Skin of body (tissue), 2 donors: ENCODE data around the gene MICB. TPM values are rescaled to one million over a fixed set of nuclear protein-coding genes. Genes with fewer than 3 reads are reported as not detected.
"Not testable (repeated sequence)": the region's sequence is repeated elsewhere in the genome, so short reads cannot be mapped to it uniquely, and the experiment has no call there.

Experiments
- DNase-seq: peaks from one replicate; lab custom pipeline; 2025; lab: John Stamatoyannopoulos, UW
- total RNA-seq: library from RNA; depleted of rRNA; stranded (reverse); fragments of >200 nt; gene quantifications from one replicate; pipeline ENCODE4 v1.2.3, GENCODE V29; 2014

Gene MICB
- total RNA-seq, 1 donor from 2014 or later = 1.2 TPM

DNA sequence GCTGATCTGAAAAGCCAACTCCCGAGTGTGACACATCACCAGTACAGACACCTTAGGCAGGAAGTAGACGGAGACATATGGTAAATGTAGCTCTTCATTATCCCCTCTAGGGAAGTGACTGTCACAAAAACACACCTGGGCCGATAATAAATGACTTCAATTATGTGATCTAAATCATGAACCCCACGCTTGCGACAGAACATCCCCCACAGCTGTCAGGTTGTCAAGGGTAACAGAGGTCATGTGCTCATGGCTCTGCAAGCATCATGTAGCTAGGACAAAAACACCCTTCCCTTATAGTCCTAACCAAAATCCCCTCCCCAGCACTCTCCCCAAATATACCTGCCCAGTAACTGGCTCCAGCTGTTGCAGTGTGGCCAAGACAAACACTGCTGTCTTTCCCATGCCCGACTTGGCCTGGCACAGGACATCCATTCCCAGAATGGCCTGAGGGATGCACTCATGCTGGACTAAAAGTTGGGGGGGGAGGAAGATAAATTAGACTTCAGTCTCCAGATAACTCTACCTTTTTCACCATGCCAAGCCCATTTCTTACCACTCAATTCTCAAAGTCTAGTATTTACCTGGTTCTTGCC, 41.0 kb downstream of the MICB start:
- DNase-seq = no peak

DNA sequence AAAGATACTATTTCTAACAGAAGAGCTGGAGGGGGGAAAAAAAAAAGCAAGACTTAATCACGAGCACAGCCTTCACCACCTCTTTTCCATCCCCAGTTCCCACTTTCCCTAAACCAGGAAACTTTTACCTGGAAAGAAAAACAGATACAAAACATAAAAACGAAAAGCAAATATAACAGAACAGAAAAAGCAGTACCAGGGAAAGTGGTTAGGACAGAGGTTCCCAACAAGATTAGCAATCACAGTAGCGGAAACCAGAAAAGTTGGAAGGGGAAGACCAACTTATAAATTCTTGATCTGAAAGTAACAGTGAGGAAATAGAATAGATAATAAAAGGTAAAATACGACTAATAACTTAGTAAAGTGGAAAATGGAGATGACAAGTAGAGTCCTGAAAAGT, 42.7 kb downstream of the MICB start:
- no peak for DNase-seq

DNA sequence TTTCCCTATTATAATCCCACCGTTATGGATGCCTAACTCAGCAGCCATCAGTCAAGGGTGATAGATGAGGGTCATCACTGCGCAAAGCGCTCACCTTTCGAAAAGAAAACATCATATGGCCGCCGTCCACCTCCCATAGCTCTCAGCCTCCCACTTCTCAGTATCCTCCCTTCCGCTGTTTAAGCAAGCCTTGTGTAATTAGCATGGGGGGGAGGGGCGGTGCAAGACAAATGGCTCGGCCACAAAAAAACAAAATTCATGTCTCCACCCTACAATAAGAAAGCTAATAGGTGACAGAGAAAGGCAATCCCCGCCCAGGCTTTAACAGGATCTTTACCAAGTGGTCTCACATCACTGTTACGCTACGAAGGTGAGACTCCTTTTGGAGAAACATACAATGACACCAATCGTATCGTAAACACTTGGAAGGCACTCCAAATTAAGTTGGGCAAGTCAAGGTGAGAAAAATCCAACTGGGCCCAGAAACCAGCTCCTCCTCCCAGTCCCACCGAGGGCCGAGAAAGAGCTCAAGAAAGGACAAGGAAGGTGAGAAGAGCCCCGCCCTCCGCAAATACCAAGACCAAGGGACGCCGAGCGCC, 43.2 kb downstream of the MICB start:
- DNase-seq = peak; percentile 69

DNA sequence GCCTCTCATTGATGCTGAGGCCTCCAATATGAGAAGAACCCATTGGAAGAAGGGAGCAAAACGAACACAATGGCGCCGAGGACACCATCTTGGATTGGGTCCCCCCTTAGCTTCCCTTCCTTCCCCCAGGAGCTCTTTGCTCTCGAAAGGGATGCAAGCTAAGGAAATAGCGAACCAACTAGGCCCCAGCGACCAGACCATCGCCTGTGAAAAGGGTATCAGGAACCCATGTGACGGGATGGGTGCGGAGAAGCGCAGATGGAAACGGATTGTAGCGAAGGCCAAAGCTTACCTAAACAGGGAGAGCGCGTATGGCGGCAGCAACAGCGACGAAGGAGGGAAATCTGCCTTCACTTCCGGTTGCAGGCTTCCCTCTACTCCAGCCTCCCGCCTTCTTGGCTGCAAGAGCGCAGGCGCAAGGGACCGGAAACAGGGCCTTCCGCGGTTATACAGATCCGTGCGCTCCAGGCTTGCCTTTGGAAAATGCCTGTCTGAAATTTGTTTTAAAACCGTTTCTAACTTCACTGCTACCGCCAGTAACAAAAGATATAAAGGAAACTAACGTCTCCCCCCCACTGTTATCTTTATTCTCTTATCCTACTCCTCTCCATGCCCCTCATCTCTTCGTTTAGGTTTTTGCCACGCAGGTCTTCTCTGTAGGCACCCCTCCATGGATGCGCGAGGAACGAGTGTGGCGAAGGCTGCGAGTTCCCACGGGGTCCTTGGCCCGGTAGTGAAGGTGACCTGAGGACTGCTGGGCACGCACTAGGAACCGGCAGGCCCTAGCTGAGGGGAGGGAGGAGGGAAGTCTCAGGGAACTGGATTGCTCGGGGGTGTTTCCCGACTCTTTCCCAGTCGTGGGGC, 43.9 kb downstream of the MICB start, which contains the start of gene DDX39B:
Gene DDX39B (minus strand): TSS at position 346 of the 864 bp plus-strand sequence. CDS start 1,471 bp downstream, outside the sequence.
- DNase-seq = peak; percentile 98

DNA sequence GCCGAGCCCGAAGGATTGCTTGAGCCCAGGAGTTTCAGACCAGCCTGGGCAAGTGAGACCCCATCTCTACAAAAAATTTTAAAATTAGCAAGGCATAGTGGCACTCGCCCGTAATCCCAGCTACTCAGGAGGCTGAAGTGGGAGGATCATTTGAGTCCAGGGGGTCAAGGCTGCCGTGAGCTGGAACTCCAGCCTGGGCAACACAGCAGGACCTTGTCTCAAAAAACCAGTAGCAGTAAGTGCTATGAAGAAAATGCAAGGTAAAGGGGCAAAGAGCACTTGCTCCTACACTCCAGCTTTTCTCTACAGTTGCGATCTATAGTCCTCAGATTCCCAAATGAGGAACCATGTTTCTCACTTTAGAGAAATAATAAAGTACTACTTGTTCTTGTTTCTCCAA, 45.7 kb downstream of the MICB start:
- no peak for DNase-seq

DNA sequence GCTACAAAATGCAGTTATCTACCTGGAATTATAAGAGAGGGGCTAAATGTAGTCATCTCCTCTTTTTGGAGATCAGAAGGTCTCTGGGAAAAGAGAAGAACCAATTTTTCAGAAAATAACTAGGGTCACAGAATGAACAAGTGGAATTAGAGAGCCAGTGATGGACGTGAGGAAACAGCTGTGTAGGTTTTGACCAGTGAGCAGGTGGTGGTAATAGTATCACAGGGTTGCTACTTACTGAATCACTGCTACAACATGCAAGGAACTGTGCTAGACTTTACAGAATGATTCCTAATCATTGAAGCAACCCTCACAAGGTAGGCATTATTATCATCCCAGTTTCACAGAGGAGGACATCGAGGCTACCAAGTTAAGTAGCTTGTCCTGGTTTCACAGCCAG, 46.7 kb downstream of the MICB start:
- no peak for DNase-seq

DNA sequence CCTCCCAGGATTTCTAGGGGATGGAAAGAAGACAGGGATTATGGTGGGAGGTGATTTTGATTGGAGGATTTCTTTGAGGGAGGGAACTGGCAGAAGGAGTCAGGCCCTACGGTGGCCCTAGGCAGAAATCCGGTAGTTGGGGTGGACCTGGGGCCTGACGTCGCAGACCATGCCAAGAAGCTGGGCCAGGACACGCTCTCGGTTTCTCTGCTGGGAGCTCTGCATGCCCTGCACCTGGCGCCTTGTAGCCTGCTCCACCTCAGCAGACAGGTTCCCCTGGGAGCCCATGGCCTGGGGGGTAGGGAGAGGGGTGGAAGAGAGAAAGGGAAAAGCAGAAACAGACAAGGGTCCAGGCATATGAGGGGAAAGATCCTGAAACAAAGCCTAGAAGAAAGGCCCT, 47.3 kb downstream of the MICB start:
- no peak for DNase-seq

DNA sequence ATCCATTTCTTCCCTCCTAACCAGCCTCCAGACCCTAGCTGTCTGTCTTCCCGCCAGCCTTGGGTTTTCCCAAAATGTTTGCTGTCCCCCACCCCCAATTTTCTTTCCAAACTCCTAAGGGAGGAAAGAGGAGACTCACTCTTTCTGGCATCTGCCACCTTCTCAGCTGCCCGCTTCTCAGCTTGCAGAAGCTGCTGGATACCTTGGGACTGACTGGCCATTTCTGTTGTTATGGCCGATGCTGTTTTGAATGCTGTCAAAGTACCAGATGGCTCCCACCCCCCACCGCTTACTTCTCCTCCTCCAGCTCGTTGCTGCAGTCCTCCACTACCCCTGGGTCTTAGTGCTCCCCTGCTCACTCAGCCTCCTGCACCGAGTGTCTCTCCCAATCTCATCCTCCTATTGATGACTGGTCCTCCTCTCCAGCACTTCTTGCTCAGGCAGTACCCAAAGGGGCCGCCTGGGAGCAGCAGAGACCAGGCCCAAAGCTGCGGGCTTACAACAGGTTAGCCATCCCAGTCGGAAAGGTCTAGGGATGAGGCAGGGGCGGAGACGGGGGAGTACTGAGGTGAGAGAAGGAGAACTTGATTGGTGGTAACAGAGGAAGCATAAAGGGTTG, 48.5 kb downstream of the MICB start, which contains the start of gene ATP6V1G2:
Gene ATP6V1G2 (minus strand): TSS at position 270 of the 619 bp plus-strand sequence. CDS start 49 bp downstream, at position 221.
- peak; percentile 89 for DNase-seq

DNA sequence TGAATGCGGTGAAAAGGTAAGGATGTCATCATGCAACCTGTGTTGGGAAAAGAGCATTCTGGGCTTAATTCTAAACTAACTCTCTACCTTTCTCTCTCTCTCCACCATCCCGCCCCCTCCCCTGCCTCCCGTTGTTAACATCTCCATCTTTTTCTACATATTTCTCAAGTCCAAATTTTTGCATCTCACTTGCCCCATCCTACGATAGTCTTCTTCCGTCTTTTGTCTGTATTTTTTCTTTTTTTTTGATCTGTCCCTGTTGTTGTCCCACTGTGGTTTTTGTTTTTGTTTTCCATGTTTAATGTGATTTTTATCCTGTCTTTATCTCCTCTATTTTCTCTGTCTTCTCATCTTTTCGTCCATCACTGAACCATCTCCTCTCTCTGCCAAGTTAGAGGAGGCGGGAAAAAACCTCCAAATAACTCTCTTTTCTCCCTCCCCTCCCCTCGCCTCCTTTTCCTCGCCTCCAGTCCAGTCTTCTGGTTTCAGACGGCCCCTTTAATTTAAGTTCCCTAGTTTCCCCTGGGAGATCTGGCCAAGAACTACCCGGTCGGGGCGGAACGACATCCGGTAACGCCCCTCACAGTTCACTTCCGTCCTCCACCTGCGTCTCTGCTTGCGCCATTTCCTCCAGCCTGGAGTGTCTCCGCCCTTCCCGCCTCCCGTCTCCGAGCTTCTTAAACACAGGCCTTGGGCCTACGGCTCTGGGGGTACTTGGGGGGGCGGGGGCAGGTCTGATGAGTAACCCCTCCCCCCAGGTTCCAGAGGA, 49.2 kb downstream of the MICB start, which contains the start of gene NFKBIL1:
Gene NFKBIL1 (plus strand): TSS at position 651 of the 769 bp plus-strand sequence. CDS start 87 bp downstream, at position 738.
- peak; percentile 98 for DNase-seq

DNA sequence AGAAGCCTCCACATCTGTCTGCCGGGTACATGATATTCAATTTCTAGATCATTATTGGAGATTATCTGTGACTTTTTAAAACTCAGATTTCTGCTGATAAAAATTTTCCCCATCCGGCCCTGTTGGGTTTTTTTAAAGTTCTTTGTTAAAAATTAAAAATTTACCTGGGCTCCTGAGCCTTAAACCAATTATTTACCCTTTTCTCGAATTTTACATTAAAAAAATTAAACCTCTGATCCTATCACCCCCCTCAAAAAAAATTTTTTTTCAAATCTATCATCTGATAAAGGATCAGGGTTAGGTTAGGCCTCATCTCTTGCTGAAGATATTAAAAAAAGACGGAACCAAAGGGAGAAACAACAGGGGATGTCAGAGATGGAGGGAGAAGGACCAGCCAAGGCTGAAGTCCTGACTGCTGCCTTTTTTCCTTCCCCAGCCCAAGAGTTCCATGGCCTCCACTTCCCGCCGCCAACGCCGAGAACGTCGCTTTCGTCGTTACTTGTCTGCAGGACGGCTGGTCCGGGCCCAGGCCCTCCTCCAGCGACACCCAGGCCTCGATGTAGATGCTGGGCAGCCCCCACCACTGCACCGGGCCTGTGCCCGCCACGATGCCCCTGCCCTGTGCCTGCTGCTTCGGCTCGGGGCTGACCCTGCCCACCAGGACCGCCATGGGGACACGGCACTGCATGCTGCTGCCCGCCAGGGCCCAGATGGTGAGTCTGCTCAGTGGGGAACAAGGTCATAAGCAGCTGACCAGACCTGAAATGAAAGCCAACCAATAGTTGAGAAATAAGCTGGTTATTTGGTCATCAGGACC, 50.0 kb downstream of the MICB start:
- no peak for DNase-seq

DNA sequence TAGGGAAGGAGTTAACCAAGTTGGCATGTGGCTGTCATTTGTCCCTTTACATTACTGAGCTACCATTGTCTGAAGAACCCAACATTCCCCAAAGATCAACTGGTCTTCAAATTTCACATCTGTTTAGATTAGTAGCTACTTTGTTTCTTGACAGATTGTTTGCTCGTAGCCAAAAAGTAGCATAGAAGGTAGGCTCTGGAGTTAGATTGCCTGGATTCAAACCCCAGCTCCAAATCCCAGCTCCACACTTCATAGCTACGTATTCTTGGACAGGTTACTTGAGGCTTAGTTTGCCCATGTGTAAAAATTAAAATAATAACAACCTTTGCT, 50.6 kb downstream of the MICB start:
- DNase-seq = no peak

DNA sequence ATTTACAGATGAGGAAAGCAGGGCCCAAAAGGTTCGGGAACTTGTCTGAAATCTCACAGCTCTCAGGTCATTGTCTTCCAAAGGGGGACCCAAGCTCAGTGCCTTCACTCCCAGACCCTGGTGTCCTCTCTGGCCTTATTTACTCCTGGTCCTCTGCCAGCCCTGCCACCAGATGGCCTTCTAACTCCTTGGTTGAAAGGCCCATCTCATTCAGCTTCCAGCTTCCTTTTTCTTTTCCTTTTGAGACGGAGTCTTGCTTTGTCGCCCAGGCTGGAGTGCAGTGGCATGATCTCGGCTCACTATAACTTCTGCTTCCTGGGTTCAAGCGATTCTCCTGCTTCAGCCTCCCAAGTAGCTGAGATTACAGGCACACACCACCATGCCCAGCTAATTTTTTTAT, 53.4 kb downstream of the MICB start:
- DNase-seq = not testable (repeated sequence)

DNA sequence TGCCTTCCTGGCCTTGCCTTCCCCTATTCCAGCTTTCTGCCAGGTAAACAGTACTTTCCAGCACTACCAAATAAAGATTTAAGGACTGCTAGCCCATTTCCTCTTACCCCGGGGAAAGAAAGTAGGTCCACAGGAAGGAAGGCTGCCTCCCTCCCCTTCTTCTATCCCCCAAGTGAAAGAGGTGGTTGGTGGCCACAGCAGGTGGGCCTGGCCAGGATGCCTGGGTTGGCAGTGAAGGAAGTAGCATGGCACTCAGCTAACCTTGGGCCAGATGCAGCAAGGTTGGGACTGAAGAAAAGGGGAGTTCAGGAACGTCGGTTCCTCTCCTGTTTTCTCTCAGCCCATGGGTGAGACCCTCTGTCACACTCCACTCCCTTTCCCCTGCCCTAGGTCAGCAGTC, 58.4 kb downstream of the MICB start:
- DNase-seq = no peak

DNA sequence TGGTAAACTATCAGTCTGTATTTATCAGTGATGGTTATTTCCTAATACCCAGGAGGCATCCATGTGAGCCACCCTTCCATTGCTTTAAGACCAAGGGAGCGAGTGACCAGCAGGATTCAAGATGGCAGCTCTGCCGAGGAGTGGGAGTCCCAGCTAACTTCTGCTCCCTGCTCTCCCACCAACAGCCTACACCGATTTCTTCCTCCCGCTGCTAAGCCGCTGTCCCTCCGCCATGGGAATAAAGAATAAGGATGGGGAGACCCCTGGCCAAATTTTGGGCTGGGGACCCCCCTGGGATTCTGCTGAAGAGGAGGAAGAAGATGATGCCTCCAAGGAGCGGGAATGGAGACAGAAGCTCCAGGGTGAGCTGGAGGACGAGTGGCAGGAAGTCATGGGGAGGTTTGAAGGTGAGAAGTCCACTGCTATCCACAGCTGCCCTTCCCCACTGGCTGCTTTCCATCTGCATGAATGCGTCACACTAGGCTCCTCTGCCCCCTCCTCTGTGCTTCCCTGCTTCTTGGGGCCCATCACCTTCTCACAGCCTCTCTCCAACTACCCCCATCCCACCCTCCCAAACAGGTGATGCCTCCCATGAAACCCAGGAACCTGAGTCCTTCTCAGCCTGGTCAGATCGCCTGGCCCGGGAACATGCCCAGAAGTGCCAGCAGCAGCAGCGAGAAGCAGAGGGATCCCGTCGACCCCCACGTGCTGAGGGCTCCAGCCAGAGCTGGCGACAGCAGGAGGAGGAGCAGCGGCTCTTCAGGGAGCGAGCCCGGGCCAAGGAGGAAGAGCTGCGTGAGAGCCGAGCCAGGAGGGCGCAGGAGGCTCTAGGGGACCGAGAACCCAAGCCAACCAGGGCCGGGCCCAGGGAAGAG, 59.7 kb downstream of the MICB start:
- DNase-seq = no peak

DNA sequence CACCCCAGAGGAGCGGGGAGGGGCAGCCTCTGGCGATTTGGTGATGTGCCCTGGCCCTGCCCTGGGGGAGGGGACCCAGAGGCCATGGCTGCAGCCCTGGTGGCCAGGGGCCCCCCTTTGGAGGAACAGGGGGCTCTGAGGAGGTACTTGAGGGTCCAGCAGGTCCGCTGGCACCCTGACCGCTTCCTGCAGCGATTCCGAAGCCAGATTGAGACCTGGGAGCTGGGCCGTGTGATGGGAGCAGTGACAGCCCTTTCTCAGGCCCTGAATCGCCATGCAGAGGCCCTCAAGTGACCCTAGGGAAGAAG, 60.3 kb downstream of the MICB start:
- no peak for DNase-seq

DNA sequence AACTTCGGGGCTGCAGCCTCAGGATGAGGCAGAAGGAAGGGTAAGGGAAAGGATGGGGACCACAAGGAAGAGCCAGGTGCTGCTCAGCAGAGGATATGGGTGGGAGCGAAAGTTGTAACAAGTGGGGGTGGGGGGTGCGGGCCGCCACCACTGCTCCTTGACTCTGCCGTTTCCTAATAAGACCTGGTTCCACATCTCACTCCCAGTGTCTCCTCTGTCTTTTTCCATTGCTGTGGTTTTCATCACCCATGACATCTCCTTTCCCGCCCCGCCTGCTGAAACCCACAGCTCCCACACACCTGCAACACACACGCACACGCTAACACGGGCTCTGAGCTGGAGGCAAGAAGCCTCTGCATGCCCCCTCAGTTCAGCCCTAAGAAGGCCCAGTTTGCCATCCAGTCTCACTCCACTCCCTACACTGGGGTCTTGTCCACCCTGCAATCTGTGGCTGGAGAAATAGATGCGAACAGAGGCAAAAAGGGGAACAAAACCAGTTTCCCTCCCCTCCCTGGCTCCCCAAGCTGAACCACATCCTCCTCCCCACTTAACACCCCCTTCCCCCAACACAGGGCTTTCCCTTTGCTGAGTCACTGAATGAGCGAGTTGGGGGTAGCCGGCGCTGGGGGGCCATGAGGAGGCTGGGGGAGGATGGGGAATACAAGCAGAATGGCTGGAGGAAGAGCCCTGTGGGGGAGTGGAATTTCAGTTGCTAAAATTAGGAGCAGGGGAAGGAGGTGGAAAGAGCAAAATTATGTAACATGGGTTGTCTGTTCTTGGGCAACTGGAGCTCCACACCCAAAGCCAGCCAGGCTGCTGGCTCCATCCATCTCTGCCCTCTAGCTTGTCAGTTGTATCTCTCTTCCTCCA, 60.9 kb downstream of the MICB start:
- DNase-seq = no peak

DNA sequence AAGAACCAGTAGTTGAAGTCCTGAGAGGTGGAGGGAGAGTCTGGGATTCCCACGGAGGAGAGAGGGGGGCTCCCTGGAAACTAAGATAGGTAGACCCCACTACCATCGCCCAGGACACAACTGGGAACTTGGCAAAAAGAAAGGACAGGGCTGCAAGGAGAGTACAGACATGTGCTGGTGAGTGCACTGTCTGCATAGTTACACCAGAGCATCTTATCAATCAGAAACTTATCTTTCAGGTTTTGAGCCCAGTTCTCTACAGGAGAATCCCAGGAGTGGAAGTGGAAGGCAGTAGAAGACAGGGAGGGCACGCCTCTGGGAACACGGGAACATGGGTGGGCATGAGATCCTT, 61.6 kb downstream of the MICB start:
- DNase-seq = no peak

DNA sequence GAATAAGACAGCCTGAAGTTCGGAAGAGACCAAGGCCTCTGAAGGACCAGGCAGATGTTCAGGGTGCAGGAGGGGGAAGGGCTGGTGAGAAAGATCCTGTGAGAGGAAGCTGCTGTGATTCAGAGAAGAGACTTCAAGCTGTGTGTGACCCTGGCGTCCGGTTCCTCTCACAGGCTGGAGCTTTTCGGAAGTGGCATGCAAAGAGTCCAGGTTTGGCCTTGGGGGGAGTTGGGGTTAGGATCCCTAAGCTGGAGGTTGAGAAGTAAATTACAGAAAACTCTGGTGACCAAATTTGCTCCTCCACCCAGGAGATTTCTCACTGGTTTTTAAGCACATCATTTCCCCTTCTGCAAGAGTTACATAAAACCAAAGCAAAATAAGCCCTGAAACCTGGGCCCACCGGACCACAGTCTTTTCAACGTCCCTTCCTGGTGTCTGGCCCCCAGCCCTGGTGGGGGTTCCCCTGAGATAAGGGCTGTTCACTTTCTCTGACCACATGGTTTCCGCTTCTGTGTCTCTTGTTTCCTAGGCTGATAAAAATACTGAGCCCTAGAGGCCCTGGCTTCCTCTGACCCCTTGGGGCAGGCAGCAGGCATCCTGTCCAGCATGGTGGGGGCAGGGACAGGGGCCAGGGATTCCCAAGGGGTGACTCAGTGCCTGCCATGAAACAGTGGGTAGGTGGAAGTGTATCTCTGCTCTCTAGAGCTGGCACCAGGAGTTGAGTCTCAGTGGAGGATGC, 62.2 kb downstream of the MICB start:
- DNase-seq = peak; percentile 33
